Ascending aorta (tissue), 2 donors: ENCODE measurements around the gene STK35. TPM values are rescaled to one million over a fixed set of nuclear protein-coding genes. Genes with fewer than 3 reads are reported as not detected.
"Not testable (repeated sequence)": the region's sequence is repeated elsewhere in the genome, so short reads cannot be mapped to it uniquely, and the experiment has no call there.

Experiments
- DNase-seq, 2 donors: peaks; one replicate each; pipeline ENCODE4 v3.0.0-alpha.2; 2019; ENCODE audit warnings: low spot score in 2 of 2
- H3K27ac ChIP-seq, 2 donors: fragments of 200-600 bp; sonication (generic); one replicate each; pipeline ENCODE4 v1.5.1; 2016 to 2017; ENCODE audit warnings: mild to moderate bottlenecking in 1 of 2
- H3K27me3 ChIP-seq: fragments of 200-600 bp; sonication (generic); one replicate; pipeline ENCODE4 v1.5.1; 2017
- H3K36me3 ChIP-seq, 2 donors: fragments of 200-600 bp; sonication (generic); one replicate each; pipeline ENCODE4 v1.5.1; 2016
- H3K4me1 ChIP-seq, 2 donors: fragments of 200-600 bp; sonication (generic); one replicate each; pipeline ENCODE4 v1.5.1; 2016 to 2017; ENCODE audit warnings: mild to moderate bottlenecking in 1 of 2
- H3K4me3 ChIP-seq, 2 donors: fragments of 200-600 bp; sonication (generic); one replicate each; pipeline ENCODE4 v1.5.1; 2016 to 2017; ENCODE audit warnings: mild to moderate bottlenecking in 1 of 2
- H3K9me3 ChIP-seq, 2 donors: fragments of 200-600 bp; sonication (generic); one replicate each; pipeline ENCODE4 v1.5.1; 2016
- intact Hi-C: fragments of 100-400 bp; cut with DNase I; formaldehyde crosslinking; loops from one replicate; pipeline ENCODE4 v1.15.1; 2023
- total RNA-seq: library from RNA; depleted of rRNA; stranded (reverse); fragments of >200 nt; gene quantifications from one replicate; pipeline ENCODE4 v1.1.0, GENCODE V29; 2016
- TF ChIP-seq, protein P1 (sequence below), 3 experiments: fragments of 200-600 bp in 2 of 3; fragments of 450-650 bp in 1 of 3; sonication (generic) in 2 of 3; IDR thresholded peaks; one replicate each; pipeline ENCODE4 v1.5.1; 2016 to 2019; ENCODE audit warnings: antibody characterized with exemption in 3 of 3, mild to moderate bottlenecking in 1 of 3, moderate library complexity in 1 of 3

The STK35 gene
- total RNA-seq, 1 donor from 2014 or later, result 11.2 TPM

DNA sequence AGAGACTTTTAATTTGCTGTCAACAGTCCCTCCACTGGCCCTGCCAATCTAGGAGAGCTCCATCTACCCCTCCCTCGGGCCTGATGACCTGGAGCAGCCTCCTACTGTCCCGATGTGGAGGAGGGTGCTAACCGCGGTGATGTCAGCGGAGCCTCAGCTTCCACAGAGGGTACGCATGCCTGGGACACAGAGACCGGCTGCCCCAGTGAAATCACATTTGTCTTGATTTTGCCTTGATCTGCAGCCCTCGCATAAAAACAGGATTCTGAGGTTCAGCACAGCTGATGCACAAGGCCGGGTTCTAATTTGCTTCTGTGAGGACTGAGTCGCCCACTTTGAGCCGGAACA lies 77.6 kb downstream of the STK35 start:
- H3K4me3 ChIP-seq, result no peak overlapping the region
- no peaks in the 10 kb centered on the region for H3K4me1 ChIP-seq
- no peaks in the 10 kb centered on the region for H3K27me3 ChIP-seq
- TF ChIP-seq, protein P1, sequence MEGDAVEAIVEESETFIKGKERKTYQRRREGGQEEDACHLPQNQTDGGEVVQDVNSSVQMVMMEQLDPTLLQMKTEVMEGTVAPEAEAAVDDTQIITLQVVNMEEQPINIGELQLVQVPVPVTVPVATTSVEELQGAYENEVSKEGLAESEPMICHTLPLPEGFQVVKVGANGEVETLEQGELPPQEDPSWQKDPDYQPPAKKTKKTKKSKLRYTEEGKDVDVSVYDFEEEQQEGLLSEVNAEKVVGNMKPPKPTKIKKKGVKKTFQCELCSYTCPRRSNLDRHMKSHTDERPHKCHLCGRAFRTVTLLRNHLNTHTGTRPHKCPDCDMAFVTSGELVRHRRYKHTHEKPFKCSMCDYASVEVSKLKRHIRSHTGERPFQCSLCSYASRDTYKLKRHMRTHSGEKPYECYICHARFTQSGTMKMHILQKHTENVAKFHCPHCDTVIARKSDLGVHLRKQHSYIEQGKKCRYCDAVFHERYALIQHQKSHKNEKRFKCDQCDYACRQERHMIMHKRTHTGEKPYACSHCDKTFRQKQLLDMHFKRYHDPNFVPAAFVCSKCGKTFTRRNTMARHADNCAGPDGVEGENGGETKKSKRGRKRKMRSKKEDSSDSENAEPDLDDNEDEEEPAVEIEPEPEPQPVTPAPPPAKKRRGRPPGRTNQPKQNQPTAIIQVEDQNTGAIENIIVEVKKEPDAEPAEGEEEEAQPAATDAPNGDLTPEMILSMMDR (IDR thresholded peaks at IDR 0.05), result no peak
- H3K27ac ChIP-seq, result no peak overlapping the region
- H3K36me3 ChIP-seq, result no peaks in the 10 kb centered on the region
- no peak for DNase-seq
- intact Hi-C loops, result no loop called here
- no peaks in the 10 kb centered on the region for H3K9me3 ChIP-seq

DNA sequence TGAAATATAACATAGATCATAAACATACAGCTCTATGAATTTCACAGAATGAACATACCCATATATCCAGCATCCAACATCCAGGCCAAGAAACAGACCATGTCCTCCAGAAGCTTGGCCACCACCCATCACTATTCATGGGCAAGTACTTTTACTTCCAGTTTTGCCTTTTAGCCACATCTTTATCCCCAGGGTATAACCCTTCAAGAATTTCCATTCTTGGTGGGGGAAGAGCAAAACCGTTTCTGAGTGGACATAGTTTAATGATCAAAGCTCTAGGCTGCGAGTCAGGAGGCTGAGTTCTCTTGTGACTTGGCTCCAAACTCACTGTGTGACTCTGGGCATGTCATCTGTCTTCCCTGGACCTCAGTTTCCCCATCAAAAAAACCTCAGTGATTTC lies 78.3 kb downstream of the STK35 start:
- Histone ChIP-seq H3K4me1 (no peaks in the 10 kb centered on the region), H3K27ac (no peak overlapping the region), H3K36me3 (no peaks in the 10 kb centered on the region), H3K4me3 (no peak overlapping the region), H3K9me3 (no peaks in the 10 kb centered on the region), H3K27me3 (no peaks in the 10 kb centered on the region)
- DNase-seq, result no peak
- TF ChIP-seq, protein P1 (IDR thresholded peaks at IDR 0.05), result no peak
- intact Hi-C loops, result no loop called here

DNA sequence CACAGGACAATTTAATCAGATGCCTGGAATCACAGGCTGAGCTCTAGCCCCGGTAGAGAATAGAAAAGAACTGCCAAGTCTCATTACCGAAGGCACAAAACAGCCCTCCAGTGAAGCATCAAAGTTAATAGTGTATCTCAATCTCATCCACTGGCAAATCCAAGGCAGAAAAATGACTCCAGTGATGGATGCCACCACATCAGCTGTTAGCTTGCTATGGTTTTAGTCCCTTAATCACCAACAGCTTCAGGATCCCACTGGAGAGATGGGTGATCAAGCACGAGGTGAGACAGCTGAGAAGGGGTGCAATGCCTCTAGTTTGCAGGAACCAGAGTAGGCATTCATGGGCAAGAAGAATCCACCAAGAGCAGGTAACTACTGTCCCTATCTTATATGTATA lies 81.8 kb downstream of the STK35 start:
- intact Hi-C loops, result no loop called here
- H3K36me3 ChIP-seq, result no peaks in the 10 kb centered on the region
- no peak for DNase-seq
- TF ChIP-seq, protein P1 (IDR thresholded peaks at IDR 0.05), result no peak
- H3K27me3 ChIP-seq, result no peaks in the 10 kb centered on the region
- H3K9me3 ChIP-seq, result peaks cover 0 to 4% of the 10 kb centered on the region in 2 donors
- no peak overlapping the region for H3K27ac ChIP-seq
- no peak overlapping the region for H3K4me3 ChIP-seq
- H3K4me1 ChIP-seq, result no peaks in the 10 kb centered on the region

DNA sequence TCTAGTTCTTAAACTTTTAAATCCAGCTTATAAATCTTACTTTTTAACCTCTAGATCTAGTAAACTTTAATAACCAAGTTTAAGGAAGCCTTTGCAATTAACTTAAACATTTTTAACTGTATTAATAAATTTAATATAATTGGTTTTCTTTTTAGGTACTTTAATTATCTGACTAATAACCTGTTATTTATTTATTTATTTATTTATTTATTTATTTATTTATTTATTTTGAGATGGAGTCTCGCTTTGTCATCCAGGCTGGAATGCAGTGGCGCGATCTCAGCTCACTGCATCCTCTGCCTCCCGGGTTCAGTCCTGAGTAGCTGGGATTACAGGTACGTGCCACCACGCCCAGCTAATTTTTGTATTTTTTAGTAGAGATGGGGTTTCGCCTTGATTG lies 83.3 kb downstream of the STK35 start:
- H3K27ac ChIP-seq, H3K27me3 ChIP-seq, H3K36me3 ChIP-seq, intact Hi-C loops, H3K4me3 ChIP-seq, H3K4me1 ChIP-seq, DNase-seq, H3K9me3 ChIP-seq: not testable (repeated sequence)

DNA sequence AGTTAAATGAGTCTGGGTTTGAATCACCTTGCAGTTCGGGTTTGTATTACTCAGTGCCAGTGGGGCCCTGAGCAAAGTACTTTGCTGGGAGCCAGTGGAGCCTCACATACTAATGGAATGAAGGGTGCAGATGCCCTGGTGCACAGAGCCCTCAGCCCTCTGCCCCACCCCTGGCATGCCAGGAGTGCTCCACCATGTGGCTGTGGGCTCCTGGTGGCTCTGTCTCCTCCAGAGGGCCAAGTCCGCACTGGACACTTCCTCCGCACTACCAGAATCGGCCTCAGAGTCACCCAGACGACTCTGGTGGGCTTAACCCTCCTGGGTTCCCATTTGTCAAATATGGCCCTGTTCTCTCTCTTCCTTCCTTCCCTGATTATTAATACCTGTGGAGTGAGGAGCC lies 94.0 kb downstream of the STK35 start:
- H3K4me1 ChIP-seq, result no peaks in the 10 kb centered on the region
- H3K4me3 ChIP-seq, result no peak overlapping the region
- no peaks in the 10 kb centered on the region for H3K36me3 ChIP-seq
- intact Hi-C loops, result no loop called here
- TF ChIP-seq, protein P1 (IDR thresholded peaks at IDR 0.05), result no peak
- H3K27ac ChIP-seq, result no peak overlapping the region
- no peaks in the 10 kb centered on the region for H3K9me3 ChIP-seq
- no peak for DNase-seq
- H3K27me3 ChIP-seq, result no peaks in the 10 kb centered on the region

DNA sequence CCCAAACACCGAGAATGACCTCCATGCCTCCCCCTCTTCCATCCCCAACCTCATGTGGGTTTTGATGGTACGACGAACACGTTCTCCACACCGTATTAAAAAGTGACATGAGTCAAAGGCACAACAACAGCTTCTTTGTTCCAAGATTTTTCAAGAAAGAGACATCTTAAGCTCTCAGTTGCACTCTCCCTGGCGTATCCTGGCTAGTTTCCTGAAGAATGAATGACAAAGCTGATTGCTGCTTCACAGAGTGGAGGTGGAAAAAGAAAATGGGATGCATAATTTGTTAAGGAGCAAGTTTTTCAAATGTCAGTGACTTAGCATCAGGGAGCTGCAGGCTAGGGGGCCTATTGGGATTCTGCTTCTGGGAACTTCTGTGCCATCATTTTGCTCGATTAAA lies 95.5 kb downstream of the STK35 start:
- H3K27ac ChIP-seq, result no peak overlapping the region
- DNase-seq, result no peak
- TF ChIP-seq, protein P1 (IDR thresholded peaks at IDR 0.05), result no peak
- no peaks in the 10 kb centered on the region for H3K36me3 ChIP-seq
- intact Hi-C loops, result no loop called here
- H3K27me3 ChIP-seq, result no peaks in the 10 kb centered on the region
- H3K9me3 ChIP-seq, result no peaks in the 10 kb centered on the region
- H3K4me1 ChIP-seq, result no peaks in the 10 kb centered on the region
- H3K4me3 ChIP-seq, result no peak overlapping the region

Other genes with a start within 250 kb of the STK35 start
- gene SIRPA, start 206.4 kb upstream of the STK35 start, total RNA-seq, result 72.8 TPM
- gene PDYN, start 107.8 kb upstream of the STK35 start, total RNA-seq, result not detected
- not detected for gene TGM3, start 194.2 kb downstream of the STK35 start, total RNA-seq